H9 (cell line): ENCODE results near the gene MTMR6. TPM values are rescaled to one million over a fixed set of nuclear protein-coding genes. Genes with fewer than 3 reads are reported as not detected.

Experiments
- DNase-seq: peaks from one replicate; pipeline ENCODE4 v3.0.0-alpha.2; 2017
- H2AFZ ChIP-seq: one replicate; pipeline ENCODE4 v1.6.1; 2013; ENCODE audit warnings: mild to moderate bottlenecking, low read length, control low read depth, moderate library complexity
- H2AK5ac ChIP-seq: 2 replicates; pipeline ENCODE4 v1.6.1; 2013; ENCODE audit warnings: low read length, control low read depth, mixed read lengths; ENCODE audit not compliant: insufficient read length
- H2BK120ac ChIP-seq: one replicate; pipeline ENCODE4 v1.6.1; 2013; ENCODE audit warnings: low read depth, mild to moderate bottlenecking, low read length, control low read depth, inconsistent platforms; ENCODE audit not compliant: poor library complexity, severe bottlenecking
- H2BK12ac ChIP-seq: 2 replicates; pipeline ENCODE4 v1.6.1; 2013; ENCODE audit warnings: low read length, control low read depth, mixed read lengths, low read depth; ENCODE audit not compliant: insufficient read length
- H2BK15ac ChIP-seq: 2 replicates; pipeline ENCODE4 v1.6.1; 2013; ENCODE audit warnings: low read depth, low read length, control low read depth
- H2BK20ac ChIP-seq: one replicate; pipeline ENCODE4 v1.6.1; 2013; ENCODE audit warnings: low read depth, mild to moderate bottlenecking, low read length, control low read depth, inconsistent platforms; ENCODE audit not compliant: poor library complexity, severe bottlenecking
- H2BK5ac ChIP-seq: 2 replicates; pipeline ENCODE4 v1.6.1; 2013; ENCODE audit warnings: low read length, control low read depth, mixed read lengths; ENCODE audit not compliant: insufficient read length
- H3K14ac ChIP-seq: 2 replicates; pipeline ENCODE4 v1.6.1; 2013; ENCODE audit warnings: low read length, control low read depth; ENCODE audit not compliant: insufficient read depth
- H3K18ac ChIP-seq: 2 replicates; pipeline ENCODE4 v1.6.1; 2013; ENCODE audit warnings: low read depth, mild to moderate bottlenecking, mixed read lengths, low read length, control low read depth; ENCODE audit not compliant: insufficient read length
- H3K23ac ChIP-seq: 2 replicates; pipeline ENCODE4 v1.6.1; 2013; ENCODE audit warnings: low read length, control low read depth, mixed read lengths, low read depth; ENCODE audit not compliant: insufficient read length
- H3K23me2 ChIP-seq: 2 replicates; pipeline ENCODE4 v1.6.1; 2013; ENCODE audit warnings: low read depth, mild to moderate bottlenecking, mixed read lengths, low read length, control low read depth; ENCODE audit not compliant: insufficient read length, poor library complexity, severe bottlenecking
- H3K27ac ChIP-seq: 2 replicates; pipeline ENCODE4 v1.5.1; 2013; ENCODE audit warnings: low read length, control low read depth, mixed read lengths, low read depth; ENCODE audit not compliant: insufficient read length
- H3K27me3 ChIP-seq: 2 replicates; pipeline ENCODE4 v1.6.1; 2013; ENCODE audit warnings: low read length, control low read depth, inconsistent platforms; ENCODE audit not compliant: insufficient read depth
- H3K4ac ChIP-seq: 2 replicates; pipeline ENCODE4 v1.6.1; 2013; ENCODE audit warnings: low read depth, mild to moderate bottlenecking, control low read depth, inconsistent platforms, low read length, moderate library complexity
- H3K4me1 ChIP-seq: 2 replicates; pipeline ENCODE4 v1.6.1; 2013; ENCODE audit warnings: low read length, control low read depth, inconsistent platforms; ENCODE audit not compliant: insufficient read depth
- H3K4me2 ChIP-seq: 2 replicates; pipeline ENCODE4 v1.6.1; 2013; ENCODE audit warnings: low read length, control low read depth, mixed read lengths; ENCODE audit not compliant: insufficient read length, insufficient read depth
- H3K56ac ChIP-seq: 2 replicates; pipeline ENCODE4 v1.6.1; 2013; ENCODE audit warnings: low read depth, mild to moderate bottlenecking, mixed read lengths, low read length, control low read depth; ENCODE audit not compliant: insufficient read length
- H3K79me1 ChIP-seq: 2 replicates; pipeline ENCODE4 v1.6.1; 2013; ENCODE audit warnings: low read depth, mild to moderate bottlenecking, moderate library complexity, low read length, control low read depth, inconsistent platforms; ENCODE audit not compliant: insufficient read depth, poor library complexity, severe bottlenecking
- H3K79me2 ChIP-seq: 2 replicates; pipeline ENCODE4 v1.6.1; 2013; ENCODE audit warnings: low read length, control low read depth, inconsistent platforms; ENCODE audit not compliant: insufficient read depth
- H3K9ac ChIP-seq: 2 replicates; pipeline ENCODE4 v1.6.1; 2013; ENCODE audit warnings: low read length, control low read depth, mixed read lengths; ENCODE audit not compliant: insufficient read length; ENCODE audit errors: extremely low read depth
- H3K9me3 ChIP-seq: one replicate; pipeline ENCODE4 v1.6.1; 2013; ENCODE audit warnings: low read depth, low read length, inconsistent platforms; ENCODE audit not compliant: control insufficient read depth
- H3T11ph ChIP-seq: one replicate; pipeline ENCODE4 v1.6.1; 2013; ENCODE audit warnings: mild to moderate bottlenecking, low read length, control low read depth, inconsistent platforms
- H4K20me1 ChIP-seq: one replicate; pipeline ENCODE4 v1.6.1; 2013; ENCODE audit not compliant: control insufficient read depth, insufficient read length, insufficient read depth
- H4K5ac ChIP-seq: 2 replicates; pipeline ENCODE4 v1.6.1; 2013; ENCODE audit warnings: low read depth, mild to moderate bottlenecking, mixed read lengths, low read length, control low read depth; ENCODE audit not compliant: insufficient read length
- H4K8ac ChIP-seq: replicated peaks from 2 replicates; pipeline ENCODE4 v1.6.1; 2013; ENCODE audit warnings: low read length, control low read depth, mixed read lengths, low read depth; ENCODE audit not compliant: insufficient read length
- H4K91ac ChIP-seq: 2 replicates; pipeline ENCODE4 v1.6.1; 2013; ENCODE audit warnings: low read depth, mild to moderate bottlenecking, moderate library complexity, mixed read lengths, low read length, control low read depth; ENCODE audit not compliant: insufficient read length
- H3K27ac Mint-ChIP-seq, 3 experiments: 2 replicates in 2 of 3; 3 replicates in 1 of 3; pipeline ENCODE4 v1.8.0; 2020 to 2021; ENCODE audit warnings: mixed read lengths in 3 of 3, mild to moderate bottlenecking in 1 of 3, moderate library complexity in 1 of 3
- H3K27me3 Mint-ChIP-seq: 2 replicates; pipeline ENCODE4 v1.8.0; 2021; ENCODE audit warnings: low read depth, mild to moderate bottlenecking, moderate library complexity, mixed read lengths
- H3K36me3 Mint-ChIP-seq, 3 experiments: 2 replicates in 2 of 3; 3 replicates in 1 of 3; pipeline ENCODE4 v1.8.0; 2020 to 2021; ENCODE audit warnings: low read depth in 3 of 3, mixed read lengths in 3 of 3; ENCODE audit not compliant: insufficient read depth in 1 of 3
- H3K4me1 Mint-ChIP-seq, 2 experiments: 2 replicates each; pipeline ENCODE4 v1.8.0; 2020; ENCODE audit warnings: mixed read lengths in 2 of 2
- H3K4me3 Mint-ChIP-seq, 2 experiments: 2 replicates in 1 of 2; 3 replicates in 1 of 2; pipeline ENCODE4 v1.8.0; 2020 to 2021; ENCODE audit warnings: mild to moderate bottlenecking in 2 of 2, mixed read lengths in 2 of 2, moderate library complexity in 1 of 2
- H3K9me3 Mint-ChIP-seq, 2 experiments: 2 replicates in 1 of 2; 3 replicates in 1 of 2; pipeline ENCODE4 v1.8.0; 2020; ENCODE audit warnings: mild to moderate bottlenecking in 2 of 2, mixed read lengths in 2 of 2, moderate library complexity in 1 of 2
- CTCF ChIP-seq: fragments of 200-600 bp; sonication (generic); conservative IDR thresholded peaks from 3 replicates; pipeline ENCODE4 v1.8.0; 2021; ENCODE audit warnings: antibody characterized with exemption, mild to moderate bottlenecking
- WGBS: extraction: QIAGEN DNeasy Blood & Tissue Kit; methylation state at CpG from one replicate; pipeline ENCODE4 v1.1.7; 2013; ENCODE audit warnings: missing lambda C conversion rate, low lambda C conversion rate, mixed read lengths; ENCODE audit not compliant: insufficient read length; ENCODE audit errors: extremely low coverage; 5-methylcytosine and 5-hydroxymethylcytosine counted together
- total RNA-seq: library from RNA; stranded (reverse); gene quantifications from 2 replicates; pipeline ENCODE4 v1.2.1, GENCODE V29; 2021

MTMR6 gene
- total RNA-seq, 1 experiment from 2014 or later, result 7.0 TPM

- Histone ChIP-seq H2BK12ac (no peak overlapping the region), H3K18ac (no peak overlapping the region), H4K5ac (no peak overlapping the region), H3K27ac (no peak overlapping the region), H2BK20ac (no peak overlapping the region), H3K4me1 (no peaks in the 10 kb centered on the region), H3K9me3 (no peaks in the 10 kb centered on the region), H3T11ph (no peak overlapping the region), H4K20me1 (no peaks in the 10 kb centered on the region), H3K23ac (no peak overlapping the region), H3K23me2 (no peaks in the 10 kb centered on the region), H2AFZ (no peak overlapping the region), H3K56ac (no peak overlapping the region), H4K8ac (no peak overlapping the region), H2AK5ac (no peak overlapping the region), H2BK5ac (no peak overlapping the region), H2BK15ac (no peak overlapping the region), H3K79me2 (no peaks in the 10 kb centered on the region), H3K4ac (no peak overlapping the region), H3K14ac (no peak overlapping the region), H3K27me3 (no peaks in the 10 kb centered on the region), H3K9ac (no peak overlapping the region), H3K4me2 (no peak overlapping the region), H4K91ac (no peak overlapping the region), H2BK120ac (no peak overlapping the region), H3K79me1 (no peaks in the 10 kb centered on the region)
- Mint-ChIP-seq H3K4me3 (no peak overlapping the region), H3K27ac (peak overlapping the region in 1 of 3 experiments; percentile 41; a peak in 1 of 7 replicates), H3K9me3 (no peaks in the 10 kb centered on the region), H3K27me3 (peaks cover 5% of the 10 kb centered on the region), H3K4me1 (no peaks in the 10 kb centered on the region), H3K36me3 (no peaks in the 10 kb centered on the region; a peak in 1 of 7 replicates)
- no CpG with 5 or more reads among the region's 9 CpGs for WGBS
- no peak for DNase-seq
- TF ChIP-seq CTCF, result no peak
Measured at GRCh38 chr13:25224151-25224550, 63.1 kb downstream of the MTMR6 start.
